CD4-positive, alpha-beta T cell treated with Interleukin-15 for 1 hour (primary cell): ENCODE results near the gene TNFAIP8.
"Not testable (repeated sequence)": the region's sequence is repeated elsewhere in the genome, so short reads cannot be mapped to it uniquely, and the experiment has no call there.

Experiments
- DNase-seq: peaks from one replicate; pipeline ENCODE4 v3.0.0-alpha.2; 2020

The TNFAIP8 gene

GRCh38 chr5:119432674-119433237, 76.9 kb downstream of the TNFAIP8 start:
- DNase-seq: not testable (repeated sequence)

- peak; percentile 78 for DNase-seq
Measured at GRCh38 chr5:119435436-119436132, 79.8 kb downstream of the TNFAIP8 start.

- DNase-seq: not testable (repeated sequence)
Measured at GRCh38 chr5:119437785-119438586, 82.2 kb downstream of the TNFAIP8 start.

- not testable (repeated sequence) for DNase-seq
Measured at GRCh38 chr5:119438587-119438917, 82.7 kb downstream of the TNFAIP8 start.

GRCh38 chr5:119439140-119439631, 83.4 kb downstream of the TNFAIP8 start:
- DNase-seq: peak; percentile 30

- DNase-seq: not testable (repeated sequence)
Measured at GRCh38 chr5:119439632-119440031, 83.8 kb downstream of the TNFAIP8 start.

- DNase-seq: not testable (repeated sequence)
Measured at GRCh38 chr5:119444643-119445042, 88.8 kb downstream of the TNFAIP8 start.

- DNase-seq: no peak
Measured at GRCh38 chr5:119445544-119445943, 89.7 kb downstream of the TNFAIP8 start.
